Measurements from ENCODE around the gene PHAF1.

PHAF1 gene

DNA sequence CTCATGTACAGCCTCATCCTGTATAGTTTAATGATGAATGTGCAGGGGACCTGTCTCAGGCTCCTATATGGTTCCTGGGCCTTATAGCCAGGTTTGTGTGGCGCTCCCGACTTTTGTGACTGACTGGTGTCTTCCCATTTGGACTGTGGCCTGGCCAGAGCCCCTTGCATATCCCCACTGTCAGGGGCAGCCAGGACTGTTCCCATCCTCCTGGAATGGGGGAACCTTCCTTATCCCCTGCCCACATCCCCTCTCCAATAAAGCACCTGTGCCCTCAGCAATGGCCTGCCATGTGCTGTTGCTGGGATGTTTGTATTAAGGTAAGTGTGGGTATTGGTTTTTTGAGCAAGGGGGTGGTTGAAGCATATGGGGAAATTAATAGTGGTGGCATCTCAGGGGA lies 38.5 kb downstream of the PHAF1 start:
- no peak for DNase-seq

DNA sequence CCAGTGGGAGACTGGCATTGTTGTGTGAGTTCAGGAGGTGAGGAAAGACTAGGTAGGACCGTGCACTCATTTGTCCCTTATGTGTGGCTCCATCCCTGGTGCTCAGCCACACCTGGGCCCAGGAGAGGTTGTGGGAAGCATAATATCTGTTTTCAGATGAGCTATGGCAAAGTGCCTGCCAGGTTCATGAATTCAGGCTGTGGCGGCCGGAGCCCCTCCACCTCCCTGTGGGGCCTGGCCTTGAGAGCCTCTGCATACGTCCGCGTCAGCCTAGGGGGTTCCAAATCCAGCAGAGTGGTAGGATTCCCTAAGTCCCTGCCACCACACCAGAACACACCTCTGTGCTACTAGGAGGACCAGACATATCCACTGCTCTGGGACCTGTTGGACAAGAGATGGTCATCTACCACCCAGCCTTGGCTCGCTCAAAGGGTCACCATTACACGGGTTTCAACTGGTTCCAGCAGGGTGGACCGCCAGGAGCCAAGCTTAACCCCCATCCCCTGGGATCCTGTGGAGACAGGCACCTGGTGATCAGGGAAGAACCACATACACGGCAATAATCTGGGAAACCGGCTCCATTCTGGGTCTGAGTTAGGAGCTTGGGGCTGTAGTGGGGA lies 39.0 kb downstream of the PHAF1 start:
- no peak for DNase-seq

DNA sequence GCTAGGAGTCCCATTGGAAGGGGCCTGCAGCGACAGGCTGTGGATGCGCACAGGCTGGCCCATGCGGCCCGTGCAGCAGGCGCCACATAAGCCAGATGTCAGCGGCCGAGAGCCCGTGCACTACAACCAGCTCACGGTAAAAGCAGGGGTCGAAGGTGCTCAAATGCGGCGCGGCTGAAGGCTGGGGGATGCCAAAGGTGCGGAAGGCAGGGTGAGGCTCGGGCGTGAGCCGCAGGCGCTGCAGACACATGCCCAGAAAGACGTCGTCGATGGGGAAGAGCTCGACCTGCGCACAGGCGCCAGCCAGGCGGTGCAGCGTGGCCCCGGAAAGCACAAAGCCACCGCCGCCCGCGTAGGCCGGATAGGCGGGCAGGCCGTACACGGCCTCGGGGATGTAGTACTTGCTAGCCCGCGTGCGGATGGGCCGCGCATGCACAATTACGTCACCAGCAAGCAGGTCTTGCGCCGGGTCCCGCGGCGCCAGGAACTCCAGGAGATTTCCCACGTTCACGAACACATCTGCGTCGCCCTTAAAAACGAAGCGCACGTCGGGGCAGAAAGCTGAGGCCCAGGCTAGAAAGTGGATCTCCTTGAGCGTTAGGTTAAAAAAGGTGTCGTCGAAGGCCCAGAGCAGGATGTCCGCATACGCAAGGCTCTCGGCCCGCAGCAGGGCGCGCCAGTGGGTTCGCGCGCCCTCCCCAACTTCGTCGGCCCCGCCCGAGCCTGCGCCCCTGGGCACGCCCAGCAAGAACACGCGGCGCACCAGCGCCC lies 39.7 kb downstream of the PHAF1 start:
- DNase-seq: no peak

DNA sequence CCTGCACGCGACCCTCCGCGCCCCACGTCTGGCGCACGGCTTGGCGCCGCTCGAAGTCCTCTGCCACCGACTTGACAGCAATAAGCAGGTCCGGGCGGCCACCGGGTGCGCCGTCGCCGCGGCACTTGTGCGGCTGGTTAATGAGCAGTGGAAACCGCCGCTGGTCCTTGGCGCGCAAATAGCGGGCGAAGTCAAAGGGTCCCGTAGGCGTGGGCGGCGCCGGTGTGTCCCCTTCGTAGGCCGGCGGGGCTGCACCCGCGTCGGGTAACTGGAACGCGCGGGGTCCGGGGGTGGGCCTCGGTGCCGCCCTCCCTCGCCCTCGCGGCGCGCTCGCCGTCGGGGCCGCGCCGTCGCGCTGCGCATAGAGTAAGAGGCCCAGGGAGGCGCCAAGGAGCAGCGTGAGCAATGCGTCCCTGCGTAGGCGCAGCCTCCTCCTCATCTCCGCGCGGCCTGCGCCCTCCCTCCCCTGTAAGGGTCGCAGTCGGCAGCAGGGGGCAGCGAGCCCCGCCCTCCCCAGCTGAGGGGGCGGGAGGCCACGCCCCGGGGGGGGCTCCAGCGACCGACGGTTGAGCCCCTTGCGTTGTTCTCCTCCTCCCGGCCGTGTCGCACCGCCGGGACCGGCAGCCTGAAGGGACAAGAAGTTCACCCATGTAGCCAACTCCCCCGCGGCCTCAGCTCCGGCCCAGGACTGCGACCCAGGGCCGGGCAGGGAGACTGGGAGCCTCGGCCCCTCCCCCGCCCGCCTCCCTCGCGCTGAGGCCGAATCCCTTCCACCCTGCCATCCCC lies 40.5 kb downstream of the PHAF1 start:
- no peak for DNase-seq

DNA sequence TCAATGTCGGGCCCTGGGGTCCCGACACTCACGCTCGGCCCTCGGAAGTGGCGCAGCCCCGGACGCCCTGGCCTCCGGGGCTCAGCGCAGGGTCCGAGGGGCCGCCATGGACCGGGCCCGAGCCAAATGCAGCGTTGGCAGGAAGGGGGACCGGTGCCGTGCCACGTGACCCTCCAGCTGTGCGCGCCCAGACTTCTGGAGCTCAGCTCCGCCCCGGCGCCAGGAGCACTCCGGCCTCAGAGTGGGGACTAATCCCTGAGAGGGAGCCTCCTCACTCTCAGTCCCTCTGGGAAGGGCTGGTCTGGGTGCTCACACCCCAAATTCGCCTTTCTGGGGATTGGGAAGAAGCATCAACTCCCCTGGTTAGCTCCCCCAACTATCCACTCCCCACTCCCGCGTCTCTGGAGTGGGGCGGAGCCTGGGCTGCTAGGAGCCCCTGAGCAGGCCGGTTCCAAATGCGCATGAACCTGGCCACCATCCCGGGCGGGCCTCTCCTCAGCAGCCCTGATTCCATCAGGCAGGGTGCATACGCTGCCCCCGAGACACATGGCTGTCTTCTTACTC lies 41.2 kb downstream of the PHAF1 start, which contains the start of gene B3GNT9:
B3GNT9 (minus strand) TSS at position 166 of the 564 bp plus-strand sequence. CDS start 513 bp downstream, outside the sequence.
- no peak for DNase-seq

DNA sequence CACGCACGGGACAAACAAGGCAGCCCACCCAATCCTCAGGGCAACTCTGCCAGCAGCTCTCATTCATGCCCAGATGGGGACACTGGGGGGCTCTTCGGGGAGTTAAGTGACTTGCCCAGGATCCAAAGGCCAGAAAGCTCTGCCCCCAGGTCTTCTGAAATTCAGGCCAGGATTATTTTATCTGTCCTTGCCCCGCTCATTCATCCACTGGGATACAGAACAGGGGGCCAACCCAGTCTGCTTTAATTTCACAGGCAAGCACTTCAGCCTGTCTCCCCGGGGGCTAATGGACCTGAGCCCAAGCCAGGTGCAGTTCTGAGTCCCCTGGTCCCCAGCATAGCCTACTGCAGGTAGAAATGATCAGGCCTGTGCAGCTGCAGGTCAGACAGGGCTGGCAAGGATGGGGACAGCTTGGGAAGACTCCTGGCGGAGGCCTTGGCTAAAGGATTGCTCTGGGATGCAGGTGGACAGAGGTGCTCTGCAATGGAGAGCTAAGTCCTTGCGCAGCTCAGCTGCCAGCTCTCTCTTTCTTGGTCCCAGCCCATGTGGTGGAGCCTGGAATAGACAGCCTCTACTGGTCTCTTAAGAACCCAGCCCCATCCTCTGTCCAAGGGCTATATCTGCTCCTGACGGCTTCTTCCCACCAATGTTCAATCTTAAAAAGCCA lies 41.8 kb downstream of the PHAF1 start:
- DNase-seq: no peak

DNA sequence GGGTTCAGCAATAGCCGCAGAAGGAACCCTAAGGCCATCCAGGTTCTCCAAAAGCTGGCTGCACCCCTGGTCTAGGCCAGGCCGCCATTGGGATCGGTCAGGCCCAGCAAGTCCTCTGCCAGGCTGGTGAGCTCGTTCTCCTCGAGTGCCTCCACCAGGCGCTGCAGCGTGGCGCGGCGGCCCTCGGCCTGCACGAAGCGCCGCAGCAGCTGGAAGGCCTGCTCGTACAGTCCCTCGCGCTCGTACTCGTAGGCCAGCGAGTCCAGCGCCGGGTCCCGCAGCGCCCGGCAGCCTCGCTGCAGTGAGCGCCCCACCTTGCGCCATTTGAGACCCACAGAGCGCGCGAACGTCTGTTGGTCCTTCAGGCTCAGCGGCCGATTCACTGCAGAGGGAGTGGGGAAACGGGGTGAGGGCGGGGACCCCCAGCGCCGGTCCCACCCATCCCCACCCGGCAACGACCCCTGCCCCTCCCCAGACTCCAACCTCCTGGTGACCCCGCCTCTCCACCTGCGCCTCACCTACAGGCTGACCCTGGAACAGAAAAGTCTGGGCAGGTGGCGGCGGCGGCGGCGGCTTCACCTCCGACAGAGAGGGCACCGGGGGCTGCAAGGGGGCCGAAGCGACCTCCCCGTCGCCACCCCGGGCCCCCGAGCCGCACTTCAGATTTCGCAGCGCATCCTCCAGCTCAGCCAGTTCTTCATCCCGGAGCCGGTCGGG lies 45.0 kb downstream of the PHAF1 start:
- no peak for DNase-seq

DNA sequence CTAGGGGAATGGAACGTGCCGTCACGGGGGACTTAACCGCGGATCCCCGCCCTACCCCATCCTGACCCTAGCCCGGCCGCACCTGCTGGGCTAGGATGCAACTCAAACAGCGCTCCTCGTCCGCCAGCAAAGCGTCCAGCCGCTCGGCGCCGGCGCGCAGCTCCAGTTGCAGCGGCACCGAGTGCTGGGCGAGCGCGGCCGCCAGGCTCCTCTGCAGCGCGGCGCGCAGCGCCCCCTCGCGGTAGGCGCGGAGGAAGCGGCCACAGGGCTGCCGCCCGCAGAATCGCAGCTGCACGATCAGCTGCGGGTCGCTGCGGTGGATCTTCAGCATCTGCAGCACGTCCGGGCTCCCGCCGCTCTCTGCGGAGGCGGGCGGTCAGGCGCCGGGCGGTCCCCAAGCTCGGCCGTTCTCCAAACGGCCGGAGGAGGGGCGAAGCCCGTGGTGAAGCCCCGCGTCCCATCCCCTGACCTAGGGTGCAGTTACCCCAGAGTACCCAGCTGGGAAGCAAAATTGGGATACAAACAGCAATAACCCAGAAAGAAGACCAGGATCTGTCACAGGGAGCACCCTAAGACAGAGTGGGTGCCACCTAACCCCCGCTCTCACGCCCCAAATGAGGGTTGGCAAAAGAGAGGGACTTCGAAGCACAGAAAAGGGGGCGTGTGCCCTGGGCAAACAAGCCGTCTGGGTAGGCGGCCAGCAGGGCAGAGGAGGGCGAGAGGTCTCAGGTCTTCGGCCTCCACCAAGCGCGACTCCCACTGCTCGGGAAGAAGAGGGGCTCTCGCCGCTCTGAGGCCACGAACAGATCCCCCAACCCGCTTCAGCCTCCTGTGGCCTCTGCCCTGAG lies 45.8 kb downstream of the PHAF1 start:
- DNase-seq: peak; percentile 57

DNA sequence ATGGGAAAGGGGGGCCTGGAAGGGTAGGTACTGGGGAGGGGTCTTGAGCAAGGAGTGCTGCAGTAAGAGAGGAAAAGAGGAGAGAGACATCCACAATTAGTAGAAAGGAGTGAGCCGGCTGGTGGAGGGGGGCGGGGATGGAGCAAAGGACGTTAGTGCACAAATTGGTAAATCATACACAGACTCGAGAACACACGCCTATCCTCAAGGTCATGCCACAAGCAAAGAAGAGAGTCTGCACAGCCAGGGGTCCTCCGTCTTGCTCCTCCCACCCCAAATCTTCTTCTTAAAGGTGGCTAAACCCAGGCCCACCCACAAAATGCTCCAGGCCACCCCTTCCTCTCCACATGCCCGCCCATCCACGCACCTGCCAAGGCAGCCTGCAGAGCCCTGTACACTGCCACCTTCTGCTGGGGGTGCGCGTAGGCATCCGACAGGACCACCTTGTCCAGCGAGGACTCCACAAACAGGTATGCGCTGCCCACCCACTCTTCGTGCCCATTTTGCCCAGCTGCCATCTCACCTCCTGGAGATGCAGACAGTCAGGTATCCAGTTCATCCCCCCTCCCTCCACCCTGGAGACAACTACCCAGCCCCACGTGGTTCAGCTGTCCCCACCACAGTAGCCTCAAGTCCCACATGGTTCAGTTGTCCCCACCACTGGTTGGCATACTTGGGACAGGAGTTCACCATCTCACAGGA lies 46.6 kb downstream of the PHAF1 start:
- DNase-seq: no peak

DNA sequence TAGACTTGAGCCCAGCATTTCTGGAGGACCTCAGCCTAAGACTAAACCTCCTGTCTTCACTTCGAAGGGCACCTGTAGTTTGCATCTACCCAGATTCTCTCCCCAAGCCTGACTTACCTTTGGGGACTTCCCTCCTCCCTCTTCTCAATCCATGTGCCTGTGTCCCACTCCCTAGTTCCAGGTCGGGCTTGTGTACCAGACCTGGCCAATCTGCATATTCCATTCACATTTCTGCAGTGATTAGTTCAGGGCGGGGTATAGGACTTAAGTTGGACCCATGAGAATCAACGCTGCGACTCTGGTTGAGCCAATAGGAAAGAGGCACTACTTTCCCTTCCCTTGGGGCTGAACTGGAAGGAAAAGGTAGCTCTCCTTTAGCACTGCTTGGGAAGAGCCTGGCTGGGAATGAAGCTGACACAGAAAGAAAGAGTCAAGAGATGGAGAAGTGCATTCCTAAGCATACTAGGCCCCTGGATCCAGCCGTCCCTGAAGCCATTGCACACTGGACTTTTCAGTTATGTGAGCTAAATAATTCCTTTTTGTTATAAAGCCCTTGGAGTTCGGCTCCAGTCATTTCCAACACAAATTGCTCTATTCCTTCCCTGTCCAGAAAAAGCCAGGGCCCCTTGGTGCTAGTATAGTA lies 47.5 kb downstream of the PHAF1 start:
- no peak for DNase-seq

DNA sequence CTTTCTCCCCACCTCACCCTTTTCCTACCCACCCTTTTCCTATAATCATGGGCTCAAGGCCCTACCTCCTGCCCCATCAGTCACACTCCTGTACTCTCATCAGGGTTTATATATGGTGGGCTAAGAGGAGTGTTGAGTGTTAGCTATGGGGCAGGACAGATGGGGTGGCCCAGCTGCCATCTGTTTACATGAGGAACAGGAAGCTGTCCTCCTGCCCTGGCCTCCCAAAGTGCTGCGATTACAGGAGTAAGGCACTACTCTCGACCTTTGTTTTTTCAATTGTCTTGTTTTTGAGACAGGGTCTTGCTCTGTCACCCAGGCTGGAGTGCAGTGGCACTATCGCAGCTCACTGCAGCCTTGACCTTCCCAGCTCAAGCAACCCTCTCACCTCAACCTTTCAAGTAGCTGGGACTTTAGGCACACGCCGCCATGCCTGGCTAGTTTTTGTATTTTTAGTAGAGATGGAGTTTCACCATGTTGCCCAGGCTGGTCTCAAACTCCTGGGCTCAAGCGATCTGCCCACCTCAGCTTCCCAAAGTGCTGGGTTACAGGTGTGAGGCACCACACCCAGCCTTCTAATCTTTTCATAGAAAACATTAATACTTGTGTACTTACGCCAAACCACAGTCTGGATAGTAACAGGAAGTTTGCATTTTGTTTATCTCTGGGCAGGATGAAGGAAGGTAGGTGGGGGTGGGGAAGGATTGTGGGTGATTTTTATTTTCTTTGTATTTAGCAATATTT lies 48.3 kb downstream of the PHAF1 start:
- no peak for DNase-seq

DNA sequence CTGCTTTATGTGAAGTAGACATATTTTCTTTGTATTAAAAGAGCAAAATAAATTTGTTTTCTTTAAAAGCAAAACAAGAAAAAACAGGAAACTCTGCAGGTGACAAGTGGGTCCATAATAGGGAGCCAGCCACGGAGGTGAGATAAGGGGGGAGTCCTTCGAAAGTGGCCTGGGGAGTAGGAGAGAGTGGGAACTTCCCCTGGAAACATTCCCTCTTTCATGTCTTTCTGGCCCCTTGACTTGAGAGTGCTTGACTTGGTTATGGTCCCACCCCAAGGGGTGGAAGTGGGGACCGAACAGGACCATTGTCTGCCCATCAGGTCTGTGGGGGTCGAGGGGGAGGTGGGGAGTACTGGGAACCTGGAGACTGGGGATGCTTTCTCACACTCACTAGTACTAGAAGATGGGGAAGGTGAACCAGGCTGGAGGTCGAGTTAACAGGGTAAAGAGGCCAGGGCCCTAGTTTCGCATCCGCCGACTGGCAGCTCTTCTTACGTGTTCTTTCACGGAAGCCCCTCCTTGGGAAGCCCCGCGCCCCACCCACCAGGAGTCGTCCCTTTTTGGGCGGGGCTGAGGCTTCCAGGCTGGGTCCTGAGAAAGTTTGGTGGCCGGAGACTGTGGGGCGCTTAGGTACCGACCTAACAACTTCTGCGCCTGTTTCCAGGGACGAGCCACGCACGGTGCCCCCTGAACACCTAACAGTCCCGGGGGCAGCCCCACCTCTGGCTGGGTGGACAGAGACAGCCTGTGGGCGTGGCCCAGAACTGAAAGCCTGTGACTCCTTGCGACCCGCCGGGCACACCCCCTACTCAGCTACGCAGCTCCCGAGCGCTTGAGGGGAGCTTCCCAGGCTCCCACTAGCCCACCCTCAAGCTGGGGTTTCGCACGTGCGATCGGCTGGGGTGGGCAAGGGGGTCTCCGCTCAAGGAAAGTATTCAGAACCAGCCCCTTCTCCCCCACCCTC lies 49.2 kb downstream of the PHAF1 start:
- no peak for DNase-seq

DNA sequence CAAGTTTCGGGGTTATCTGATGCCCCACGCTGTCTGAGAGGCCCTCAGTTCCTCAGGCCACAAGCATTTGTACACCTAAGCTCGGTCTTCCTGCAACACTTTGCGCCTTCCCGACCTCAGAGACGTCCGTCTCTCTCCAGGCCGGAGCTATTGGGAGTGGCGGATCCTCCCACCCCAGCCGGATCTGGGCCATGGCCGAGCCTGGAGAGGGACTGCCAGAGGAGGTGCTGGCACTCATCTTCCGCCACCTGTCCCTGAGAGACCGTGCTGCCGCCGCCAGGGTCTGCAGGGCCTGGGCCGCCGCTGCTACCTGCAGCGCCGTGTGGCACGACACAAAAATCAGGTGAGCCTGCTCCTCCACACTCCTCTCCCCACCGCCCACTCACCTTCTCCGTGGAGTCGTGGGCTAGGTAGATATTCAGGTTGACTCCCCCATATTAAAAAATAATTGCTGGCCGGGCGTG lies 51.9 kb downstream of the PHAF1 start:
- DNase-seq: no peak

DNA sequence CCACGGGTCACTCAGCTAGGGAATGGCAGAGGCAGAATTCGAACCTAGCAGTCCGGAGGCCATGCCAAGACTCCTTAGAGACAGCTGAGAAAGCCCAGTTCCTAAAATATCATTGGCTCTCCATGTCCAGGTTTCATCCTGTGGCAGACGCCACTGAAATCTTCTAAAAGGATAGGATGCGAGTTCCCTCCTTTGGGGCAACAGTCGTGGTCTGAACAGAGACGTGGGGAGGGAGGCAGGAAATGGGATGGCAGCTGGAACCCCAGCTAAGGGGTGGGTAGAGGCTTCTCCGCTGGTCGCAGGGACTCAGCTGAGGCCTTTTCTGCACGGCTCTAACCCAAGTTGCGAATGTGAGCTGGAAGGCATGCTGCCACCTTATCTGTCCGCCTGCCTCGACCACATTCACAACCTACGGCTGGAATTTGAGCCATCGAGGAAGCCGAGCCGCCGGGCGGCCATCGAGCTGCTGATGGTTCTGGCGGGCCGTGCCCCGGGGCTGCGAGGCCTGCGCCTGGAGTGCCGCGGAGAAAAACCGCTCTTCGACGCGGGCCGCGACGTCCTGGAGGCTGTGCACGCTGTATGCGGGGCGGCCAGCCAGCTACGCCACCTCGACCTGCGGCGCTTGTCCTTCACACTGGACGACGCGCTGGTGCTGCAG lies 52.9 kb downstream of the PHAF1 start:
- no peak for DNase-seq

DNA sequence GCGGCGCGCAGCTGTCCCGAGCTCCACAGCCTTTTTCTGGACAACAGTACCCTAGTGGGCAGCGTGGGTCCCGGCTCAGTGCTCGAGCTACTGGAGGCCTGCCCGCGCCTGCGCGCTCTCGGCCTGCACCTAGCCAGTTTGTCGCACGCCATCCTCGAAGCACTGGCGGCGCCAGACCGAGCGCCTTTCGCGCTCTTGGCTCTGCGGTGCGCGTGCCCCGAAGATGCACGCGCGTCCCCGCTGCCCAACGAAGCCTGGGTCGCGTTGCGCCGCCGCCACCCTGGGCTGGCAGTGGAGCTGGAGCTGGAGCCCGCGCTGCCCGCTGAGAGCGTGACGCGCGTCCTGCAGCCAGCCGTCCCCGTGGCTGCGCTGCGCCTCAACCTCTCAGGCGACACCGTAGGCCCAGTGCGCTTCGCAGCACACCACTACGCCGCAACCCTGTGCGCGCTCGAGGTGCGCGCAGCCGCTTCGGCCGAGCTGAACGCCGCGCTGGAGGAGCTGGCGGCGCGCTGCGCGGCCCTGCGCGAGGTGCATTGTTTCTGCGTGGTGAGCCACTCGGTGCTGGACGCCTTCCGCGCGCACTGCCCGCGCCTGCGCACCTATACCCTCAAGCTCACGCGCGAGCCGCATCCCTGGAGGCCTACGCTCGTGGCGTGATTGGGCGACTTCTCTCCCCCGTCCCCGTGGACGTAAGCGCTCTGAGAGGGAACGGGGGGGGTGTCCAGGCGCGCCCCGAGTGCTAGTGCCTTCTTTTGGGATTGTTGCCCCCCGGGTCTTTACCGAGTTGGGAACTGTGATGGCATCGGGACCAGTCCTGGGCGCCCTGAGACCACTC lies 53.6 kb downstream of the PHAF1 start:
- DNase-seq: peak; percentile 70

DNA sequence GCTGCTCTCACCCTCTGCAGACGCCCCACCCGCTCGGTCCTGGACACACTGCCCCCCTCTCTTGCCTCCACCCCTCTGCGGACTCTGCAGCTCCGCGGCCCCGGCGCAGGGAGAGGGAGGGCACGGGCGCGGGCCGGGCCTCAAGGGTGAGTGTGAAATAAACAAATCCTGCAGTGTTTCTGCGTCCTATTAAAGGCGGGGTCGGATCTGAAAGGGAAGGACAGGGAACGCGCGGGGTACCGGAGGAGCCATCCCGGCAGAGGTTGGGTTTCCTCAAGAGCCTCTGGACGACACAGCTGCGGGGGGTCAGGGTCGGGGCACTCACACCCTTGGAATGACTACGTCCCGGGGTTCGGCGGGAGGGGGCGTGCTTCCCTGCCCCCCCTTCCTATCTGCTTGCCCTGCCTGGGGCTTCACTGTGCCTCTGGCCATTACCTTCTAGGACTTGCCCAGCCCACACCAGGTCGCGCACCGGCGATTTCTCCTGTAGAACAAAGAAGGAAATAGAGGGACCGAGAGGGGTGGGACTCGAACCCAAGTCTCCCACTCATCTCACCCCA lies 54.3 kb downstream of the PHAF1 start:
- no peak for DNase-seq

All from NCI-H2107 (cell line).